Endothelial cell of umbilical vein (primary cell): Measurements from ENCODE around the gene GIT2. TPM values are rescaled to one million over a fixed set of nuclear protein-coding genes. Genes with fewer than 3 reads are reported as not detected.
"Not testable (repeated sequence)": the region's sequence is repeated elsewhere in the genome, so short reads cannot be mapped to it uniquely, and the experiment has no call there.

Source experiments
- BruUV-seq: library from RNA; stranded (reverse); fragments of 400-500 nt; replicated peaks from 2 replicates; lab custom pipeline; 2021; lab: Mats Ljungman, UMichigan
- CTCF ChIA-PET: fragments of 300-600, 350-600 bp; sonication (Branson Sonifier 250); formaldehyde crosslinking; loops from one replicate; lab custom pipeline; 2021; ENCODE audit warnings: antibody characterized with exemption, inconsistent platforms; lab: Charles Lee
- POLR2A ChIA-PET: fragments of 300-600, 350-600 bp; sonication (Branson Sonifier 250); formaldehyde crosslinking; loops from one replicate; lab custom pipeline; 2021; ENCODE audit warnings: antibody characterized with exemption, inconsistent platforms; lab: Charles Lee
- DNase-seq: peaks from one replicate; pipeline ENCODE4 v3.0.0-alpha.2; 2011; ENCODE audit warnings: low read depth, low spot score
- FAIRE-seq: peaks from 2 replicates; lab custom pipeline; 2011; peaks lifted over from hg19 to GRCh38; lab: Jason Lieb, UNC
- H2AFZ ChIP-seq: 2 replicates; pipeline ENCODE4 v1.6.0; 2012; ENCODE audit warnings: low read depth, low read length, control low read depth, inconsistent platforms
- H3K27ac ChIP-seq: 2 replicates; pipeline ENCODE4 v1.5.1; 2011; ENCODE audit warnings: low read depth, mild to moderate bottlenecking, control low read depth, low read length, moderate library complexity; ENCODE audit not compliant: insufficient read depth
- H3K27me3 ChIP-seq, 2 experiments: 2 replicates each; pipeline versions ENCODE4 v1.6.0 to v1.6.1; 2011; ENCODE audit warnings: low read length in 2 of 2, mixed read lengths in 1 of 2; ENCODE audit not compliant: control insufficient read depth in 2 of 2, insufficient read depth in 2 of 2
- H3K36me3 ChIP-seq, 2 experiments: 2 replicates in 1 of 2; 3 replicates in 1 of 2; pipeline ENCODE4 v1.5.1; 2011; ENCODE audit warnings: low read length in 2 of 2, mild to moderate bottlenecking in 1 of 2, moderate library complexity in 1 of 2; ENCODE audit not compliant: control insufficient read depth in 2 of 2, insufficient read depth in 2 of 2; ENCODE audit errors: extremely low read depth in 1 of 2
- H3K4me1 ChIP-seq: 3 replicates; pipeline ENCODE4 v1.5.1; 2011; ENCODE audit warnings: mild to moderate bottlenecking, low read length; ENCODE audit not compliant: control insufficient read depth, insufficient read depth; ENCODE audit errors: extremely low read depth
- H3K4me2 ChIP-seq: 2 replicates; pipeline ENCODE4 v1.6.1; 2011; ENCODE audit warnings: low read length, control low read depth, mixed read lengths; ENCODE audit not compliant: insufficient read depth
- H3K4me3 ChIP-seq, 3 experiments: fragments of 200-600 bp in 1 of 3; sonication (generic), shearing (Covaris generic) in 1 of 3; replicated peaks in 1 of 3; 2 replicates each; pipeline ENCODE4 v1.5.1; 2011 to 2016; ENCODE audit warnings: control low read depth in 3 of 3, low read length in 3 of 3, mild to moderate bottlenecking in 2 of 3, inconsistent platforms in 1 of 3, low read depth in 1 of 3, moderate library complexity in 1 of 3; ENCODE audit not compliant: insufficient read depth in 1 of 3
- H3K79me2 ChIP-seq: 2 replicates; pipeline ENCODE4 v1.6.0; 2012; ENCODE audit warnings: low read length, inconsistent platforms; ENCODE audit not compliant: control insufficient read depth, insufficient read depth
- H3K9ac ChIP-seq: replicated peaks from 2 replicates; pipeline ENCODE3; 2011; ENCODE audit warnings: low read length, control low read depth; ENCODE audit not compliant: insufficient read depth; ENCODE audit errors: extremely low read depth
- H3K9me1 ChIP-seq: replicated peaks from 3 replicates; pipeline ENCODE4 v1.6.0; 2011; ENCODE audit warnings: mild to moderate bottlenecking, low read length; ENCODE audit not compliant: control insufficient read depth, insufficient read depth; ENCODE audit errors: extremely low read depth
- H3K9me3 ChIP-seq: replicated peaks from 2 replicates; pipeline ENCODE4 v1.5.1; 2012; ENCODE audit warnings: low read length, inconsistent platforms; ENCODE audit not compliant: control insufficient read depth, insufficient read depth
- H4K20me1 ChIP-seq: replicated peaks from 2 replicates; pipeline ENCODE3; 2011; ENCODE audit warnings: mild to moderate bottlenecking, low read length; ENCODE audit not compliant: control insufficient read depth, insufficient read depth; ENCODE audit errors: extremely low read depth
- FOS ChIP-seq: IDR thresholded peaks from 2 replicates; pipeline ENCODE4 v1.6.1; 2011; ENCODE audit warnings: mild to moderate bottlenecking, low read length, moderate library complexity, borderline replicate concordance; ENCODE audit not compliant: insufficient read depth
- JUN ChIP-seq: IDR thresholded peaks from 2 replicates; pipeline ENCODE4 v1.6.1; 2011; ENCODE audit warnings: borderline replicate concordance, low read depth; ENCODE audit not compliant: insufficient read length, insufficient read depth
- MYC ChIP-seq: IDR thresholded peaks from one replicate; pipeline ENCODE4 v1.6.1; 2011; ENCODE audit warnings: mild to moderate bottlenecking, low read depth, low read length
- POLR2A ChIP-seq: IDR thresholded peaks from 2 replicates; pipeline ENCODE4 v1.6.1; 2012; ENCODE audit warnings: low read depth, mild to moderate bottlenecking, control low read depth, low read length
- POLR2AphosphoS5 ChIP-seq: IDR thresholded peaks from 2 replicates; pipeline ENCODE4 v1.6.1; 2012; ENCODE audit warnings: low read depth, mild to moderate bottlenecking, control low read depth, low read length, moderate library complexity; ENCODE audit not compliant: insufficient read depth
- dilution Hi-C: fragments of 300-500 bp; cut with MboI; formaldehyde crosslinking; loops from one replicate; pipeline ENCODE4 v1.15.0; 2019; ENCODE audit warnings: low sequenced_read_pairs; ENCODE audit not compliant: extremely low pct_ligation_motif_present
- intact Hi-C: fragments of 100-400 bp; cut with micrococcal nuclease; formaldehyde crosslinking; loops from one replicate; pipeline ENCODE4 v1.10.0; 2022
- polyA plus RNA-seq, 4 experiments: library from polyadenylated mRNA; depleted of rRNA in 3 of 4; stranded (reverse) in 3 of 4; unstranded in 1 of 4; fragments of >200 nt; gene quantifications; 2 replicates each; pipeline versions ENCODE4 v1.2.1 to v1.2.3, GENCODE V29; 2011 to 2012; ENCODE audit warnings: missing spikeins in 1 of 4
- total RNA-seq: library from RNA; stranded (reverse); gene quantifications from 2 replicates; pipeline ENCODE4 v1.2.3, GENCODE V29; 2021
- TF ChIP-seq, protein P1 (sequence below), 2 donors: IDR thresholded peaks; 1 replicate in 1 of 2; 2 replicates in 1 of 2; pipeline ENCODE4 v1.5.1; 2011; ENCODE audit warnings: low read length in 2 of 2, mild to moderate bottlenecking in 2 of 2, moderate library complexity in 2 of 2, control low read depth in 1 of 2, inconsistent platforms in 1 of 2, low read depth in 1 of 2; ENCODE audit not compliant: insufficient read depth in 1 of 2; ENCODE audit errors: extremely low read depth in 1 of 2

GIT2 gene
- total and polyA plus RNA-seq, 2 donors (not counting 3 experiments of a cell fraction or from before 2014, with no cell fraction given) = 37.3 to 77.2 TPM

DNA sequence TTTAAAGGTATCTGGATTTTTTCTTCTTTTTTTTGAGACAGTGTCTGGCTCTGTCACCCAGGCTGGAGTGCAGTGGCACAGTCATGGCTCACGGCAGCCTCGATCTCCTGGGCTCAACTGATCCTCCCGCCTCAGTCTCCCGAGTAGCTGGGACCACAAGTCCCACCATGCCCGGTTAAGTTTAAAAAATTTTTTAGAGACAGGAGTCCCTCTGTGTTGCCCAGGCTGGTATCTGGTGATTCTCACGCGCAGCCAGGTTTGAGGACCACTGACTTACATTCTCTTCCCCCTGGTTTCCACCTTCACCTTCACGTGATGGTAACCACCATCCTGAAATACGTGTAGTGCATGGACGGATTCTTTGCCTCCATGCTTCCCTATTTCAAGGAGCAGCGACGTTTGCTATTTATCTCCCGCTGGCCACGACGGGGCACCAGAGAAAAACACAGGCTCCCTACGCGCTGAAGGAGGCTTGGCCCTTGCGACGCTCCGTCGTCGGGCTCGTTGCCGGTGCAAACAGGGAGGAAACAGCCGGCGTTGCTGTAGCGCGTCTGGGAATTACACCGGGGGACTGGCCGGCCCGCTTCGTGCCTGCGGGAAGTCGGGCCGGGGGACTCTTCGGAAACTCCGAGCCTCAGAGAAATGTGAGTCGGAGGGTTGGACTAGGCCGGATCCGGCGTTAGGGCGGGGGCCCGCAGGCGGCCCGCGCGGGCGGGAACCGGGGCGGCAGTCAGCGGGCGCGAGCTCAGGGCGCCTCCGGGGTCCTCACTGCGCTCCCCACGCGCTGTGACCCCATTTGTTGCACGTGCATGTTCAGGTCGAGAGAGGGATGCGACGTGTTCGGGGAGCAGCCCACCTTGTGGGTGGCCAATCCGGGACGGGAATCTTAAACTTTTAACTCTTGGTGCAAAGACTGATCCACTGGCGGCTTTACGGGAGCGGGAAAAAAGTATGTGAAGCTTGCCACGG is 96.1 kb downstream of the GIT2 start, which contains the start of gene TCHP:
TCHP (plus strand) TSS at position 492 of the 969 bp plus-strand sequence. CDS start 2,753 bp downstream, outside the sequence.
- CTCF ChIA-PET = interaction anchor here (0.9 to 3.7 kb wide), 9 partner anchors 10 to 64 kb away, joined by 3 to 20 read pairs (median 5); no protein-coding TSS in a partner anchor
- Histone ChIP-seq H3K79me2 (peaks cover 19% of the 10 kb centered on the region), H3K4me1 (peaks cover 8% of the 10 kb centered on the region), H3K4me2 (peak within 1 kb of the TSS; percentile 88), H3K4me3 (peak within 1 kb of the TSS; percentile 24 to 86 (median 72)), H3K27me3 (no peaks in the 10 kb centered on the region), H3K9ac (peak within 1 kb of the TSS; percentile 76), H3K9me3 (no peaks in the 10 kb centered on the region), H3K36me3 (peaks cover 12 to 13% of the 10 kb centered on the region in 2 experiments), H3K27ac (peak within 1 kb of the TSS; percentile 22), H2AFZ (peak within 1 kb of the TSS; percentile 69), H4K20me1 (no peaks in the 10 kb centered on the region), H3K9me1 (no peaks in the 10 kb centered on the region)
- POLR2A ChIA-PET = interaction anchor here (0.6 to 1.2 kb wide), 2 partner anchors 11 to 156 kb away, joined by 3 read pairs; no protein-coding TSS in a partner anchor
- TSS peak; percentile 40 for BruUV-seq
- DNase-seq = peak; percentile 93
- peak; percentile 98 for FAIRE-seq
- dilution Hi-C loops = no loop called here
- intact Hi-C loops = loop anchor here (1.0 to 2.0 kb wide), 4 partner anchors 12 to 47 kb away; partner anchors contain the start of gene GLTP
- peak; percentile 50 for TF ChIP-seq POLR2A
- TF ChIP-seq FOS = no peak
- peak; percentile 80 for TF ChIP-seq POLR2AphosphoS5
- TF ChIP-seq MYC = peak; percentile 57
- TF ChIP-seq, protein P1, sequence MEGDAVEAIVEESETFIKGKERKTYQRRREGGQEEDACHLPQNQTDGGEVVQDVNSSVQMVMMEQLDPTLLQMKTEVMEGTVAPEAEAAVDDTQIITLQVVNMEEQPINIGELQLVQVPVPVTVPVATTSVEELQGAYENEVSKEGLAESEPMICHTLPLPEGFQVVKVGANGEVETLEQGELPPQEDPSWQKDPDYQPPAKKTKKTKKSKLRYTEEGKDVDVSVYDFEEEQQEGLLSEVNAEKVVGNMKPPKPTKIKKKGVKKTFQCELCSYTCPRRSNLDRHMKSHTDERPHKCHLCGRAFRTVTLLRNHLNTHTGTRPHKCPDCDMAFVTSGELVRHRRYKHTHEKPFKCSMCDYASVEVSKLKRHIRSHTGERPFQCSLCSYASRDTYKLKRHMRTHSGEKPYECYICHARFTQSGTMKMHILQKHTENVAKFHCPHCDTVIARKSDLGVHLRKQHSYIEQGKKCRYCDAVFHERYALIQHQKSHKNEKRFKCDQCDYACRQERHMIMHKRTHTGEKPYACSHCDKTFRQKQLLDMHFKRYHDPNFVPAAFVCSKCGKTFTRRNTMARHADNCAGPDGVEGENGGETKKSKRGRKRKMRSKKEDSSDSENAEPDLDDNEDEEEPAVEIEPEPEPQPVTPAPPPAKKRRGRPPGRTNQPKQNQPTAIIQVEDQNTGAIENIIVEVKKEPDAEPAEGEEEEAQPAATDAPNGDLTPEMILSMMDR (IDR thresholded peaks at IDR 0.05; ENCODE audit: extremely low read depth in 1 of 2, insufficient read depth in 1 of 2, low read depth in 1 of 2, low read length in 2 of 2) = peak; percentile 27 to 45
- no peak for TF ChIP-seq JUN

DNA sequence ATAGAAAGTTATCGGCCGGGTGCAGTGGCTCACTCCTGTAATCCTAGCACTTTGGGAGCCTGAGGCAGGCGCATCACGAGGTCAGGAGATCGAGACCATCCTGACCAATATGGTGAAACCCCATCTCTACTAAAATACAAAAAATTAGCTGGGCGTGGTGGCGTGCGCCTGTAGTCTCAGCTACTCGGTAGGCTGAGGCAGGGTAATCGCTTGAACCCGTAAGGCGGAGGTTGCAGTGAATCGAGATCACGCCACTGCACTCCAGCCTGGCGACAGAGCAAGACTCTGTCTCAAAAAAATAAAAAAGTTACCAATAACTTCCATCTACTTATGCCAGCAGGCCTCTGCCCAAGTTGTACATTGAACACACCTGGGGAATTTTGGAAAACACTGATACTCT is 96.8 kb downstream of the GIT2 start:
- CTCF ChIA-PET = interaction anchor here (1.5 to 2.6 kb wide), 3 partner anchors 31 to 46 kb away, joined by 3 to 18 read pairs (median 6); no protein-coding TSS in a partner anchor
- BruUV-seq, H3K4me1 ChIP-seq, intact Hi-C loops, H3K9me3 ChIP-seq, H3K27me3 ChIP-seq, H4K20me1 ChIP-seq, POLR2A ChIA-PET, H3K9me1 ChIP-seq, dilution Hi-C loops, DNase-seq, FAIRE-seq: not testable (repeated sequence)
- H3K4me3 ChIP-seq = peak overlapping the region in 1 of 3 experiments; percentile 86
- peak overlapping the region; percentile 40 for H3K4me2 ChIP-seq
- H3K9ac ChIP-seq = peak overlapping the region; percentile 76
- peak overlapping the region; percentile 22 for H3K27ac ChIP-seq
- H3K36me3 ChIP-seq = peaks cover 5 to 11% of the 10 kb centered on the region in 2 experiments
- peak overlapping the region; percentile 69 for H2AFZ ChIP-seq
- peaks cover 19% of the 10 kb centered on the region for H3K79me2 ChIP-seq
